ENCODE data around the gene CCDC102A.

Gene CCDC102A

GRCh38 chr16:57498031-57498430 is 38.3 kb downstream of the CCDC102A start:
- TF ChIP-seq, protein P1, sequence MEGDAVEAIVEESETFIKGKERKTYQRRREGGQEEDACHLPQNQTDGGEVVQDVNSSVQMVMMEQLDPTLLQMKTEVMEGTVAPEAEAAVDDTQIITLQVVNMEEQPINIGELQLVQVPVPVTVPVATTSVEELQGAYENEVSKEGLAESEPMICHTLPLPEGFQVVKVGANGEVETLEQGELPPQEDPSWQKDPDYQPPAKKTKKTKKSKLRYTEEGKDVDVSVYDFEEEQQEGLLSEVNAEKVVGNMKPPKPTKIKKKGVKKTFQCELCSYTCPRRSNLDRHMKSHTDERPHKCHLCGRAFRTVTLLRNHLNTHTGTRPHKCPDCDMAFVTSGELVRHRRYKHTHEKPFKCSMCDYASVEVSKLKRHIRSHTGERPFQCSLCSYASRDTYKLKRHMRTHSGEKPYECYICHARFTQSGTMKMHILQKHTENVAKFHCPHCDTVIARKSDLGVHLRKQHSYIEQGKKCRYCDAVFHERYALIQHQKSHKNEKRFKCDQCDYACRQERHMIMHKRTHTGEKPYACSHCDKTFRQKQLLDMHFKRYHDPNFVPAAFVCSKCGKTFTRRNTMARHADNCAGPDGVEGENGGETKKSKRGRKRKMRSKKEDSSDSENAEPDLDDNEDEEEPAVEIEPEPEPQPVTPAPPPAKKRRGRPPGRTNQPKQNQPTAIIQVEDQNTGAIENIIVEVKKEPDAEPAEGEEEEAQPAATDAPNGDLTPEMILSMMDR (conservative IDR thresholded peaks at IDR 0.05; ENCODE audit: low read depth, low read length), result no peak
- no peak for DNase-seq (ENCODE audit: low read depth)
- no peak overlapping the region for H3K4me3 ChIP-seq (ENCODE audit: low read length)

- TF ChIP-seq, protein P1 (conservative IDR thresholded peaks at IDR 0.05; ENCODE audit: low read depth, low read length), result no peak
- H3K4me3 ChIP-seq (ENCODE audit: low read length), result no peak overlapping the region
- DNase-seq (ENCODE audit: low read depth), result no peak
Observed at GRCh38 chr16:57497121-57497520, 39.2 kb downstream of the CCDC102A start.

- DNase-seq (ENCODE audit: low read depth), result no peak
- TF ChIP-seq, protein P1 (conservative IDR thresholded peaks at IDR 0.05; ENCODE audit: low read depth, low read length), result no peak
- H3K4me3 ChIP-seq (ENCODE audit: low read length), result no peak overlapping the region
Observed at GRCh38 chr16:57493767-57494166, 42.6 kb downstream of the CCDC102A start.

DNA sequence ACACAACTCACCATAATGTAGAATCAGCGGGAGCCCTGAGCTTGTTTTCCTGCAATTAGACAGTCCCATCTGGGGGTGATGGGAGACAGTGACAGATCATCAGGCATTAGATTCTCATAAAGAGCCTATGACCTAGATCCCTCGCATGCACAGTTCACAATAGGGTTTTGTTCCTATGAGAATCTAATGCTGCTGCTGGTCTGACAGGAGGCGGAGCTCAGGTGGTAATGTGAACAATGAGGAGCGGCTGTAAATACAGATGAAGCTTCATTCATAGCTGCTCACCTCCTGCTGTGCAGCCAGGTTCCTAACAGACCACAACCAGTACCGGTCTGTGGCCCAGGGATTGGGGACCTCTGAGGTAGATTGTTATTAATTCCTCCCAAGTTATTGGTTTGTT is 47.1 kb downstream of the CCDC102A start:
- TF ChIP-seq, protein P1 (conservative IDR thresholded peaks at IDR 0.05; ENCODE audit: low read depth, low read length), result no peak
- H3K4me3 ChIP-seq (ENCODE audit: low read length), result no peak overlapping the region
- no peak for DNase-seq (ENCODE audit: low read depth)

DNA sequence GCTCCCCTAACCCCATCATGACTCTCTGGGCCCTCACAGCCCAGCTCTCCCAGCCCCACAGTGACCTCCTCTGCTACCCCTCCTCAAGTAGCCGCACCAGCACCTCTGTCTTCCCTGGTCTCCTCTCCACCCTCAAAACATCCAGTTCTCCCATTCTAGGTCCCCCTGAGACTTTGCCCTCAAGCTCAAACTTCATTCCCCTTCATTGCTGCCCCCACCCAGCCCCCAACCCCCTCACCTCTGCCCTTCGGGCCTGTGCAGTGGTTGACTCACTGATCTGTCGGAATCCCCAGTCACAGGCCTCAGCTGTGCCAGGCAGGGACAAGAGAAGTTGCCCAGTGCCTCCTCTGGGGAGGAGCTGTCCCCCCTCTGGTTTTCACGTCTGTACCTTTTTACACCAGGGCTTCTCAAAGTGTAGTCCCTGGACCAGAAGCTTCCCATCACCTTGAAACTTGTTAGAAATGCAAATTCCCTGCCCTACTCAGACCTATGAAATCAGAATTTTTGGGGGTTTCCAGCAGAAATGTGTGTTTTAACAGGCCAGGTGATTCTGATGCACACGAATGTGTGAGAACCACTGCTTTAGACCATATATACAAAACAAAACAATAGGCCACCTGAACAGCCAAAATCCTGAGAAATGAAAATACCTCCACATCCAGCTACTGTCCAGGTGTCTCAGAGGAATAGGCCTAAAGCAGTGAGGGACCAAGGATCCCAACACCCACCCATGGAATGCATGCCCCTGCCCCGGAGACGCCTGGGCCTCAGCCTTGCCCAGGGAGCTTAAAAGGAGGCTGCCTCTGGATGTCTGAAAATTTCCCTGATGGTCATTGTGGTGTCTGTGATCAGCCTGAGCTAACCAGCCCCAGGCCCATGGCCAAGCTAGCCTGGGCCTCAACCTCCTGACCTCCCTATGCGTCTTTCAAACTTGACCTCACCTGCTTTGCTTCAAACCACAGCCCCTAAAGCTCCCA is 49.2 kb downstream of the CCDC102A start:
- TF ChIP-seq, protein P1 (conservative IDR thresholded peaks at IDR 0.05; ENCODE audit: low read depth, low read length), result no peak
- DNase-seq (ENCODE audit: low read depth), result peak; percentile 59
- peak overlapping the region; percentile 39 for H3K4me3 ChIP-seq (ENCODE audit: low read length)

GRCh38 chr16:57485916-57486857 is 50.2 kb downstream of the CCDC102A start, which contains the start of gene DOK4:
TSS of gene DOK4 (minus strand) at chr16:57486493. CDS start at chr16:57479507, 6,986 bp downstream.
- no peak for DNase-seq (ENCODE audit: low read depth)
- H3K4me3 ChIP-seq (ENCODE audit: low read length), result peak within 1 kb of the TSS; percentile 82
- TF ChIP-seq, protein P1 (conservative IDR thresholded peaks at IDR 0.05; ENCODE audit: low read depth, low read length), result no peak
